GM20431 (cell line): ENCODE data around the gene FAM72D.
"Not testable (repeated sequence)": the region's sequence is repeated elsewhere in the genome, so short reads cannot be mapped to it uniquely, and the experiment has no call there.

Source experiments
- in situ Hi-C: fragments of 300-500 bp; cut with MseI, MboI; formaldehyde crosslinking; loops from one replicate; pipeline ENCODE4 v1.15.0; 2020; ENCODE audit warnings: low sequenced_read_pairs; ENCODE audit not compliant: unreplicated experiment

The FAM72D gene

DNA sequence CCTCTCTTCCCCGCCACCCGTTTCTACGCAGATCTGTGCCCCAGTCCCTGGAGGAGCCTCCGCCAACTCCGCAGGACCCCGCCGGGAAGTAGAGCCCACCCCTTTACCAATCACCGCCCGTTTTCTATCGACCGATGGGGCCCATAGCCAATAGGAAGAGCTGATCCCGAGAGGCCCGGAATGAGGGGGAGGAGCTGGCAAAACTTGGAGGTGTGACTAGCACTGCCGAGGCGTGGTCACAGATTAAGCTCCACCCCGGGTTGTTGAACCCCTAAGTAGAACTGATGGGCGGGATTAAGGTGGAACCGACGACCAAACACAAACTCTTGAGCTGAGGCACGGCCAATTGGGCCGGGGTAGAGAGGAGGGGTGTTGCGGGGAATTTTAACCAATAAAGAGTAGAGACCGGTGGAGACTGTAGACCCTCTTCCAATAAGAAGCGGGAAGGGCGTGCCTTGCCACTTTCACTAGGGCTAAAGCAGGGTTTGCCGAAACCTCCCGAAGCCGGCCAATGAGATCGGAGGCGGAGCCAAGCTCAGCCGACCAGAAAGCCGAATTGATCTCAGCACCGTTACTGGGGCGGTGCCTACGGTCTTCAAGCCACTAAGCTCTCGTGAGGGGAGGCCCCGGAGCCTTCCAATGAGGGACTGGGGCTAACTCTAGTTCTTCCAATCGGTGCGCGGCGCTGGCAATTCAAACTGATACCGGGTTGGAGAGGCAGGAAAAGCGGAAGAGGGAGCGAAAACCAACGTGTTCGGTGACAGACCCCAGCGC lies at the start of gene FAM72D, which contains the start of gene SRGAP2B:
Gene FAM72D (plus strand): TSS at position 691 of the 774 bp plus-strand sequence. CDS start 874 bp downstream, outside the sequence.
Gene SRGAP2B (minus strand): TSS at position 45 of the 774 bp plus-strand sequence. CDS start 2,427 bp downstream, outside the sequence.
- in situ Hi-C loops: not testable (repeated sequence)

DNA sequence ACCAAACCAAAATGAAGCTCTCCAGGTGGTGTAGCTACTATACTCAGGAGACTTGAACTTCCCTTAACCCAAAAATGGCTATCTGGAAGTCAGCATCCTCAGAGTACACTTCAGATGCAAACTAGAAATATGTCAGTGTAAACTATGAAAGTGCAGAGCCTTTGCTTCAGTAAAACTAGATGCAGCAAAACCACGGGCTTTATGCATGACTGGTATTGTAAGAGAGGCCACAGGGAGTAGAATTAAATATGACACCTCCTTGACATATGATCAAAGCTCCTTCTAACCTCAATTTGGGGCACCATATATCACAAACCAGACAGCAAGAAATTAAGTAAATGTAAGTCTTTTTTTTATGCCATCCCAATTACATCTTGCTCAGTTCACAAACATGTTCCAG lies 48.2 kb upstream of the FAM72D start:
- in situ Hi-C loops: not testable (repeated sequence)

DNA sequence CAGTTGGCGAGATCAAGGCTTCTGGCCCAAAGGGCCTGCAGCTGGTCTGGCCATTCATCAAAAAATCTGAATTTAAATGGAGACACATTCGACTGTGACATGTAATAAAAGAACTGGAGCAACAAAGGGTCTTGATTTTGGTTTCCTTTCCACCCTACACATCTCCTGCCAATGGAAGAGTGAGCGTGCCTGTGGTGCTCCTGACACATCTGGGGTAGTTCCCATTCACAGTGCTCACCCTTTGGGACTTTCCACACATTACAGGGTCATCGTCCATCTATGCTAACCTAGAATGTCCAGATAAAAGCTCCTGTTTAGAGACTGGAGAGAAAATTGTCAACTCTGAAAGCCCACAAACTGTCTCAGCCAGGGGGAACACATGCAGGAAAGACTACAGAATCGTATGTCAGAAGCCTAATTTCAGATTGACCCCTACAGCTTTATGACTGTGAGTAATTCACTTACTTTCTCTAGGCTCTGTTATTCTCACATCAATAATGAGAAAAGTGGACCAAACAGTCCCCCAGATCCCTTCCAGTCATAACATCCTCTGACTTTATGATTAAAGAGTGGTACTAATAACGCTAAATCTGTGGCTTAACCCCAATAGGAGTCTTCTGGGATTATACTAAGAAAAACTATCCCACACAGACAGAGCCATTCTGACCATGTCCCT lies 47.5 kb upstream of the FAM72D start:
- in situ Hi-C loops: not testable (repeated sequence)

DNA sequence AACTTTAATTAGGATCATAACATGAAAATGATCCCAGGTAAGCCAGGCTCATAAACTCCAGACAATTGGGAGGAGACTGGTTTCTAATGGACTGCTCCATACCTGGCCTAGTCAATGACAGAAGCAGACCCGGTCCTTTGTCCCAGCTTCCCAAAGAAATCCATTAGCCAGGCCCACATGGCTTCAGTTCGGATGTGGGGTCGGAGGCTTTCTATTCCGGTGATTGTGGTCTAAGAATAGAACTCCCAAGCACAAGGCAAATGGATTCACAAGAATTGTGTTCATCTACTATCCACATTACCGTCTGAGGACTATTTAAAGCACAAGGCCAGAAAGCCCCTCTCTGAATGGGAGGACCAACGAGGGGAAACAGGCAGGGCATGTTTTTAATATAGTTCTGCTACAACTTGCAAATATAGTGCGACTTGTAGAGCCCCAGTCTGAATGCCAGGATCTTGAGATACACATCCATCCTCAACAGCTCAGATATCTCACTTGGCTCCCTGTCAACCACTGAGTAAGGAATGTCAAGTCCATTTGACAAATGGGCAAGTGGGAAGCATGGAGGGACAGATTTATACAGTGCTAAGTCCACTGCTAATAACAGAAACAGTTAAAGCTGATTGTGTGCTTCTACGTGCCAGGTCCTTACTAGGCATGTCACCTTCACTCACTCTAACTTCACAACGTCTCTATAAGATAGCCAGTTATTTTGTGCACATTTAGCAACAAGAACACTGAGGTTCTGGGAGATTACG lies 43.6 kb upstream of the FAM72D start:
- in situ Hi-C loops: not testable (repeated sequence)

DNA sequence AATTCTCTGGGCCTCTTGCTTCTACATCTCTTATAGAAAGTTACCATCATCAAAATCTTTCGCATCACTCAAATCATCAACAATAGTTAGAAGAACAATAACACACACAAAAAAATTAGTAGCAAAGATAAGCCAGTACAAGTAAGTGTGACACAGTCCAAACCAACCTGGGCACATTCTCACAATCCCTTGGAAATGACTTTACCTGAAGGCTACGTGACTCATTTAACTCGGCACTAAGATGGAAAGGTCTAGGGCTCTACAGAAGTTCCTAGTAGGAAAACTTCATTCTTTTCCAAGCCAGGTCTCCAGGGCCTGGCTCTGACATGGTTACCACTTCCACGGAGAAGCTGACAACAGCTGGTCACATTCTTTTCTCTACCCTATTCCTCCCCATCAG lies 42.3 kb upstream of the FAM72D start:
- in situ Hi-C loops: not testable (repeated sequence)

DNA sequence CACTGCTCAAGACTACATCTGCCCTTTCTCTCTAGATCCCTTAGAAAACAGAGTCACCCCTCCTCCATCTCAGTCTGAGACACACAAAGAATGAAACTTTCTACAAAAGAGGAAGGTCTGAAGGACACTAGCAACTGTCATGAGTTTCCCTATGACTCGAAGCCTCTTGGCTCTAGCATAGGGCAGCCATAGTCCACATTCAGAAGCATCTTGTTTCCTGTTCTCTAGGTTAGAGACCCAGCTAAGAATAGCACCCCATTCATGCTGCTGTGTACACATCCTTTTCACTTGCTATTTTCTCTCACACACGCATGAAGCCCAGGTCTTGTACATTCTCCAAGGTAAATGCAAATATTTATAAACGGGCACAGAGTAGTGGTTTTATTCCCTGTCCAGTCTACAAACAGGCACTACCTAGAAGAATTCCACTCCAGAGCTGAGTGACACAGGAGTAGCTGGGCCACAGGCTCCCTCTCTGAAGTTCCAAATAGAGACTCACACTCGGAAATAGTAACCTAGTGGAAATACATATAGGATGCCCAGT lies 40.5 kb upstream of the FAM72D start:
- in situ Hi-C loops: not testable (repeated sequence)

DNA sequence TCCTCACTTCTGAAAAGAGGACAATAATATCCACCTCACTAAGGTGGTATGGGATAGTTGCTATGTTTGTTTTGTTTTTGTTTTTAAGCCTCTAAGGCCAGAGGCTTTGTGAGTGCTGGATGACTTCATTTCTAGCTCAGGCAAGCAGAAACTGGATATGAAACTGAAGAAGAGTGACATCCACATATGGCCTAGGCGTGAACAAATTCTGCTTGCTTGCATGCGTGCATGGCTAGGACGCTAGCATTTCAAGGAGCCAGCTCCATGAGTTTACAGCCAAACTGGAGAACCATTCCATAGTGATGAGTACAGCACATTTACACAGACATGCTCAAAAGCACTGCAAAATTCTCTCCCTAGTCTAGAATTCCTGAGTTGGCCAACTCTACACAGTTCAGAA lies 37.6 kb upstream of the FAM72D start:
- in situ Hi-C loops: not testable (repeated sequence)

DNA sequence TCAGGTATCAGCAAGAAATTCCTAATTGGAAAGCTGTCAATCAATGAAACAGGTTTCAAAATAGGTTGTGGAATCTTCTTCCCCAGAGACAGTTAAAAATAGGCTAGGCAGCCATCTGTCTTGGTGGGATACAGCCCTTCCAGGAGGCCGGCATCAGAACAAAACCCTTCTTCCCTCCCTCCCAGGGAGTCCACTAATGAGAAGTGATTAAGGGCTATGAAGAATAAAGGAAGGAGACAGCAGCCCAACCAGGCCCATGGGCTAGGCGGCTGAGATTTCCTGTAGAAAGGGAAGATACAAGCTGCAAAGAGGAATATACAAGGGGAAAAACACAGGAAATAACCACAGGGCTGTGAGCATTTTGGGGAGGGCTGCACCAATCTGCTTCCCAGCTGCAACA lies 32.5 kb upstream of the FAM72D start:
- in situ Hi-C loops: not testable (repeated sequence)

DNA sequence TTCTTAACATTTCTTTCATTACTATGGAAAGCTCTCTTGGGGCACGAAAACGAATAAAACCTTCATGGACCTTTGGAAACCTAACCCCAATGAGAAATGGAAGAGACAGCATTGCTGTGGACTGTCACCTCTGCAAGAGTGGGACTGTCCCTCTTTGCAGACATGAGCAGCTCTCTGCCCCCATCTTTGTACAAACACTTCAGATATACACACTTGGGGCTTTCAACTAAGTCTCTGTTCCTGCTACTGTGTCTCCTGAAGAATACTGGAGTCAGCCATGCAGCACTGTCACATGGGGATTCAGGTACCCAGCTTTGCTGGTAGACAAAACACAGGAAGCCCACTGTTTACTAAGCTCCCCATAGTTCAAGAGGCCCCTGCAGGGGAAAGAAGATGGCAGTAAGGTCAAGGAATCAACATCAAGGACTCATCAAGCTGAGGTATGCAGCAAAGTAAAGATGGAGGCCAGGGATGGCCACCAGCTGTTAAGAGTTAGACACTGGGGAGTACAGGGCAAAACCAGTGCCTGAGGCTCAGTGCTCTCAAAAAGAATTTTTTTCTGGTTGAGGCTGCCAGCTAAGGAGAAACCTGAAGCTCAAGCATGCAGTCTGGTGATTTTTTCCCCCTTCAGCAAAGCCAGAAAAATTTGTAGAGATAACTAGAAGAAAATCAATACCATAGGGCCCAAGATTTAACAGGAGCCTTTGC lies 31.7 kb upstream of the FAM72D start:
- in situ Hi-C loops: not testable (repeated sequence)

DNA sequence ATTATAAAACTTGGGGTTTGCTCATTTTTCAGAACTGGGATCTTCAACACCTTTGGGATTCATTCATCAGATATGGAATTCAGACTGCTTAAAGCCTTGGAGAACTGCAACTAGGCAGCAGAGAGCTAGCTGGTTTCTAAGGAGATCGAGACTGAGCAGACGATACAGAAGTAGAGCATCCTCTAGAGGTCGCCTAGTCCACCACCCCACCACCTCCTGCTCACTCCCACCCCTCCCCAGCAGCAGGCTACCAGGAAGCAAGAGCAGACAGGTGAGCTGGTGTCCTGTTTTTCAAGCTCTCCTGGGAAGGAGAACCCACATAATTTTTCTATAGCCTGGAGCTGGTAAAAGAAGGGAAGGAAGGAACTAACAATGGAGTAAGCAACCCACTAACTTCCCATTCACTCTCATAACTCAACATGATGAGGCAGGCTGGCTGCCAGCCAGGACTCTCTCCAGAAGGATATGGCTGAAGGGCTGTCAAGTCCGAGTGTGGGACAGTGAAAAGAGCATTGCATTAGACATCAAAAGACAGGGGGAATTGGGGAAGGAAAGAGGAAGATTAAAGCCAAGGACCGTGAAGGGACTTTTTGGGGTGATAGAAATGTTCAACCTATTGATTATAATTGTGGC lies 30.5 kb upstream of the FAM72D start:
- in situ Hi-C loops: not testable (repeated sequence)

DNA sequence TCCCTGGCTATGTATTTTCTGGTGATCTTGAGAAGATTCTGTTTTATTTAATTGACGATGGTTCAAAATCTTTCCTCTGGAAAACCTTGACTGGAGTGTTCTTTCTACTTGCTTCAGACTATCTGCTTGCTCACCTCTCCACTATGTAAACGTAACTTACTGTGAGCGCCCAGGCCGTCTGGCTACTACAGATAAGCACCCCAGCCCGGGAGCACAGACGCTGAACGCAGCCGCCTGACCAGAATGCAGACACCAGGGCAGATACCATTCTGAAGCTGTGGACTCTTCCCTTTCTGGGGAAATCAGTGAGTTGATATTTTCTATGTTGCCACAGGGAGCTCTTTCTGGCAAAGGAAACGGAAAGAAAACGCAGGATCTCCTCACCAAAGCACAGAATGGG lies 29.3 kb upstream of the FAM72D start:
- in situ Hi-C loops: not testable (repeated sequence)

DNA sequence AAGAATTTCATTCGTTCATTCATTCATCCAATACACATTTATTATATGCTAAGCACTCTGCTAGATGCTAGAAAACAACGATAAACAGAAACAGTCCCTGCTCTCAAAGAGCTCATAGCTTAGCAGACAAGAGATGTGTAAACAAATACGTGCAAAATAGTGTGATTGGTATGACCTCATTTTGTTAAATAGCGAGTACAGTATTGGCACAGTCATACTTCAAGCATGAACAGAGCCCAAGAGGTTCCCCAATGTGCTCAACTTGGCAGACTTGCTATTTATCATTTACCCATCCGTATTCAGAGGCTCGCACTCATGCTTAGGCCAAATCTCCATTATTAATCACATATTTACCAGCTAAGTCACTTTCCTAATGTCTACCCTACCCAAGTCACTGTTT lies 24.2 kb upstream of the FAM72D start:
- in situ Hi-C loops: not testable (repeated sequence)

DNA sequence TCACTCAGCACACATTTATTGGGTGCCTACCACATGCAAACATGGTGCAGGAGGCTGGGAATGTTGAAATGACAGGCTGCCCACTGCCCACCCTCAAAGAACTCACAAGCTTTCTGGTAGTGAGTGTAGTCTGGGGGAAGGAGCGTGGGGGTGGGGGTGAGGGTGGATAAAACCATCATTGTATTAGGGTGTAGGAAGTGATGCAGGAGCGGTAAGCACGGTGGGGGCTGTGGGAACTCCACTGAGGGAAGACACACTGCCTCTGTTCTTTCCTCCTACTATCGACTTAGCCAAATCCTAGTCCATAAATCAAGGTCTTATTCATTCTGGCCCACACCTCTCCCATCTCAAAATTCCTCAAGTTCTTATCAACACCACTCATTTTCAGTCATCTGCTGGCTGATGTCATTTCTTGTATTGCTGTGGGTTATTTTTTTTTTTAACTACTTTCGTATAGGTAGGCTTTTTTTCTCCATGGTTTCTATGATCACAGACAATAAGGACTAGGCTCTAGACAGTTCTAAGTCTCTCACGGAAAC lies 21.7 kb upstream of the FAM72D start:
- in situ Hi-C loops: not testable (repeated sequence)

DNA sequence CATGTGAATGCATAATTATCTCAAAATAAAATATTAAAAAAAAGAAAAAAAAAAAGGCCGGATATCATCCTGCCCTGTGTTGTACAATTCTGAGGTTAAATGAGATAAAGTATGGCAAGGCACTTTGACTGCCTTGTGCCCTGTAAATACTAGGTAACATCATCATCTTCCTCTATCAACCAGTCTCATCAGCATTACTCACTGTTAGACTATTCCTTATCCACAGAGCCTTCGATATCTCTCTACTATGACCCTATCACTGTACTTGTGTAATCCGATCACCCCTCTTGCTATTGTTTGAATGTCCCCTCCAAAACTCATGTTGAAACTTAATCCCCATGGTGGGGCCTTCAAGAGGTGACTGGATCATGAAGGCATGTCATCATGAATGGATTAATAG lies 18.9 kb upstream of the FAM72D start:
- in situ Hi-C loops: not testable (repeated sequence)

DNA sequence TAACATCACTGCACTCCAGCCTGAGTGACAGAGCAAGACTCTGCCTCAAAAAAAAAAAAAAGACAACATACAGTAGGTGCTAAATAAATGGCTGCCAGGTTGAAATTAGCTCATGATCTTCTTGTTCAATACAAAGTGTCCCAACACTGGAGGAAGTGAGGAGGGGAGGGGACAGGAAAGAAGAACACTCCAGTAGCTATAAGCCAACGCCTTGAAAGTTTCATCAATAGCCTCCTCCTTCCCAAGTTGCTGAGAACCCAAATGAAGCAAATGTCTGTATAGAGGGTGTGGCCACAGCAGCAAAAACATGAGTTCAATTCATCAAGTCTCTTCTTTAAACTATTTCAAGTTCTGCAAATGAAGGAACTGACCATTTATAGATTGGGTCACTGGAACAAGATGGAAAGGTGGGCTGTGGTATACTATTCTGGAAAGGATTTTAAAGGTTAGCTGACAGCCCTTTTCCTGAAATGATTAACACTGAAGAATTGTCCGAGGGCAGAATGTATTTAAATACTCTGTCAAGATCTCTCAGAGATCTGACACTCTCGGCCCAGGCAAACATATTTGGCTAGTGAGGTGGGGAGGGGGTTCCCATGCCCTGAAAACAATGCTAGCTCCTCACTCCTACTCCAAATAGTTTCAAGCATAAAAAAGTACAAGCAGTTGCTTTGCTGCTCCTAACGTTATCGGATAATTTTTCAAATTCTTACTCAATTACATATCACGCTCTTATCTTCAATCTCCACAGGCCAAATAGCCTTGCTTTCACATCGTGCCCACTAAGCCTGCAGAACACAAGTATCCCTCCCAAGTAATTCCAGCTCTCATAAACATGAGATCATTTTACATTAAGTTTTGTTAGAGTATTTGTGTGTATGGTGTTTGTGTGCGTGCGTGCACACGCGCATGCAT lies 17.6 kb upstream of the FAM72D start:
- in situ Hi-C loops: not testable (repeated sequence)

DNA sequence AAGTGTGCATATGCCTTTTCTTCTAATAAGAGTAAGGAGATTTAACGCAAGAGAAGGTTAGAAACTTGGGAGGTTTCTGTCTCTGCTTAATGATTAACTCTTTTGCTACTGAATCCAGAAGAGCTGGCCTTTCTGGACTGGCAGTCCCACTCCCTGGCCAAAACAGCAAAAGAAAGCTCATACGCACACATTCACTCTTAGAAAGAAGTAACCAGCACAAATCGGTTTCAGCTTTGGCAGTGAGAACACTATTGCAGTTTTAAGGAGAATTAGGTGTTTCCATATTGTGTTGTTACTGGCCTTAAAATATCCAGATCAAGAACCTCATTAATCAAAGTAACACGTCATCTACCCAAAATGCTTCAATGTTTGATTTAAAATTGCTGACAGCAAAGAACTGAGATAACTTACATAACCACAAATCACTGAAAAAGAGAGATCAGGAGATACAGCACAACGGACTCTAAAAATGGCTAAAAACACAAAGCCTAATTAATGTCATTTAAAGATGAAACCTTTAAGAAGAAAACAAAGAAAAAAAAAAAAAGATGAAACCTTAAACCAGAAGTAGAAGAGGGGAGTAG lies 16.9 kb upstream of the FAM72D start:
- in situ Hi-C loops: not testable (repeated sequence)

DNA sequence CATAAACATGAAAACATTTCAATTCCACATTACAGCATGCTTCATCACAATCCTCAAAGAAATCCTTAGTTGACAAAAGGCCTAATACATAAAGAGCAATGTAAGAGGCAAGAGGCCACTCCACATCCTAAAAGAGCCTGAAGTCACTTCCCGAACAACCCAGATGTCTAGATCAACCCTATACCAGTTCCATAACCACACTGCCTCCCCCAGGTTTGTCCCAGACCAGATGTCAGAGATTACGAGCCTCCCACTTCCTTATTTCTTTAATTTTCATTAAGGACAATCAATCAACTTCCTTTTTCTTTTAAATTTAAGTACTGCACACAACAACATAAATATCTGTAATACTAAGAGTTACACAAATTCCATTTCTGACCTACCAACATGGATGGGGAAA lies 16.0 kb upstream of the FAM72D start:
- in situ Hi-C loops: not testable (repeated sequence)

DNA sequence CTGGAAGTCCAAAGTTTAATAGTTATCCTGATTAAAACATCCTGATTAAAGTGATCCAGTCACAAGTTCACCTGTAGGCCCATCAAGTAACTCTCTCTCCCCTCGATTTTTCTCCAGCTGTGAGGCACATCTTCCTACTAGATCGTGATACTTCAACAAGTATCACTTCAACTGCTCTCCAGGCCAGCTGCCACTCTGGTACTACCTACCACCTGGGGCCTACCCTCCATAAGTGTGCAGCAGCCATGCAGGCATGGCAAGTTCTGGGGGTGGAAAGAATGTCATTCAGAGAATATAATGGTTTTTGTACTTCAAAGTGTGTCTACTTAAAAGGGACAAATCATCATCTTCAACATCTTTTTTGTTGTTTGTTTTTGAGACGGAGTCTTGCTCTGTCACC lies 15.6 kb upstream of the FAM72D start:
- in situ Hi-C loops: not testable (repeated sequence)
